ENCODE results near the gene BTN1A1.
A peak's percentile ranks its signal among the peaks of the same experiment; 100 is the strongest.

GRCh38 chr6:26520850-26521599 lies 20.9 kb downstream of the BTN1A1 start:
- TF ChIP-seq POLR2AphosphoS5 (IDR thresholded peaks at IDR 0.05) (peak; percentile 52), CTCF (IDR thresholded peaks at IDR 0.05) (peak in 2 of 4 experiments; percentile 6 to 42)

Measured in prostate gland (tissue), 2 donors.